HEK293 (cell line): ENCODE measurements around the gene TRIM9.

Experiments used
- EGR2 ChIP-seq: fragments of 450-650 bp; formaldehyde crosslinking; IDR thresholded peaks from 2 replicates; pipeline ENCODE4 v1.5.1; 2016; ENCODE audit warnings: low read depth, missing biosample characterization, missing genetic modification characterization
- SETDB1 ChIP-seq: IDR thresholded peaks from one replicate; pipeline ENCODE4 v1.6.1; 2017; ENCODE audit warnings: mild to moderate bottlenecking, low read length, moderate library complexity, mixed read lengths; ENCODE audit not compliant: insufficient read length
- YY1 ChIP-seq: fragments of 450-650 bp; formaldehyde crosslinking; IDR thresholded peaks from 2 replicates; pipeline ENCODE4 v1.5.1; 2018; ENCODE audit warnings: missing biosample characterization, missing genetic modification characterization
- ZBTB7A ChIP-seq: fragments of 450-650 bp; formaldehyde crosslinking; IDR thresholded peaks from 2 replicates; pipeline ENCODE4 v1.5.1; 2016; ENCODE audit warnings: low read depth, missing biosample characterization, missing genetic modification characterization
- ZBTB8A ChIP-seq: fragments of 450-650 bp; formaldehyde crosslinking; IDR thresholded peaks from 2 replicates; pipeline ENCODE4 v1.5.1; 2016; ENCODE audit warnings: missing biosample characterization, missing genetic modification characterization
- ZFP69B ChIP-seq: fragments of 450-650 bp; formaldehyde crosslinking; IDR thresholded peaks from 2 replicates; pipeline ENCODE4 v1.5.1; 2016; ENCODE audit warnings: missing biosample characterization, missing genetic modification characterization
- ZNF350 ChIP-seq: fragments of 450-650 bp; formaldehyde crosslinking; IDR thresholded peaks from 2 replicates; pipeline ENCODE4 v1.5.0; 2017; ENCODE audit warnings: missing biosample characterization, mild to moderate bottlenecking, missing genetic modification characterization
- ZNF48 ChIP-seq: fragments of 450-650 bp; formaldehyde crosslinking; IDR thresholded peaks from 2 replicates; pipeline ENCODE4 v1.5.1; 2016; ENCODE audit warnings: missing biosample characterization, missing genetic modification characterization
- ZSCAN30 ChIP-seq: fragments of 450-650 bp; IDR thresholded peaks from 2 replicates; pipeline ENCODE4 v1.5.1; 2018; ENCODE audit warnings: missing biosample characterization, mild to moderate bottlenecking, missing genetic modification characterization, moderate library complexity
- TF ChIP-seq, protein P1 (sequence below): fragments of 450-650 bp; formaldehyde crosslinking; IDR thresholded peaks from 2 replicates; pipeline ENCODE4 v1.5.1; 2016; ENCODE audit warnings: missing biosample characterization, missing genetic modification characterization
- TF ChIP-seq, protein P2 (sequence below): fragments of 450-650 bp; formaldehyde crosslinking; conservative IDR thresholded peaks from 2 replicates; pipeline ENCODE4 v1.5.1; 2016; ENCODE audit warnings: low read depth, missing biosample characterization, missing genetic modification characterization
- TF ChIP-seq, protein P3 (sequence below): fragments of 450-650 bp; formaldehyde crosslinking; IDR thresholded peaks from 2 replicates; pipeline ENCODE4 v1.5.1; 2016; ENCODE audit warnings: missing biosample characterization, missing genetic modification characterization, low read depth
- TF ChIP-seq, protein P4 (sequence below): fragments of 450-650 bp; formaldehyde crosslinking; IDR thresholded peaks from 2 replicates; pipeline ENCODE4 v1.5.1; 2016; ENCODE audit warnings: missing biosample characterization, missing genetic modification characterization, low read depth

DNA sequence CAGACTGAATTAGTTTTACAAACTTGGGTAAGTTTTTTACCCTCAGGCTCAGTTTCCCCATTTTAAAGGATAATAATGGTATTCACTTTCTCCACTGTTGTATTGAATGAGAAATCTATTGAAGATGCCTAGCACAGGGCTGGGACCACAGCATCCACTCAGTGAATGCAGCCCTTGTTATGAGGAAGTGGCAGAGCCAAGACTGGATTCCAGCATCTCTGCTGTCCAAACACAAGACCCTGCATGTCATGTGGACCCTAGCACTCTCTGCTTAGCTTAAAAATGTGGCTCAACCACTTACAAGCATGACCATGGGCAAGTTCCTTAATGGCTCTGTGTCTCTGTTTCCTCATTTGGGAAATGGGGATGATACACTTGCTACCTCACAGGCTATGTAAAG lies 24.1 kb upstream of the TRIM9 start:
- TF ChIP-seq, protein P1, sequence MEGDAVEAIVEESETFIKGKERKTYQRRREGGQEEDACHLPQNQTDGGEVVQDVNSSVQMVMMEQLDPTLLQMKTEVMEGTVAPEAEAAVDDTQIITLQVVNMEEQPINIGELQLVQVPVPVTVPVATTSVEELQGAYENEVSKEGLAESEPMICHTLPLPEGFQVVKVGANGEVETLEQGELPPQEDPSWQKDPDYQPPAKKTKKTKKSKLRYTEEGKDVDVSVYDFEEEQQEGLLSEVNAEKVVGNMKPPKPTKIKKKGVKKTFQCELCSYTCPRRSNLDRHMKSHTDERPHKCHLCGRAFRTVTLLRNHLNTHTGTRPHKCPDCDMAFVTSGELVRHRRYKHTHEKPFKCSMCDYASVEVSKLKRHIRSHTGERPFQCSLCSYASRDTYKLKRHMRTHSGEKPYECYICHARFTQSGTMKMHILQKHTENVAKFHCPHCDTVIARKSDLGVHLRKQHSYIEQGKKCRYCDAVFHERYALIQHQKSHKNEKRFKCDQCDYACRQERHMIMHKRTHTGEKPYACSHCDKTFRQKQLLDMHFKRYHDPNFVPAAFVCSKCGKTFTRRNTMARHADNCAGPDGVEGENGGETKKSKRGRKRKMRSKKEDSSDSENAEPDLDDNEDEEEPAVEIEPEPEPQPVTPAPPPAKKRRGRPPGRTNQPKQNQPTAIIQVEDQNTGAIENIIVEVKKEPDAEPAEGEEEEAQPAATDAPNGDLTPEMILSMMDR (tag by site-specific recombination): no peak
- TF ChIP-seq, protein P2, sequence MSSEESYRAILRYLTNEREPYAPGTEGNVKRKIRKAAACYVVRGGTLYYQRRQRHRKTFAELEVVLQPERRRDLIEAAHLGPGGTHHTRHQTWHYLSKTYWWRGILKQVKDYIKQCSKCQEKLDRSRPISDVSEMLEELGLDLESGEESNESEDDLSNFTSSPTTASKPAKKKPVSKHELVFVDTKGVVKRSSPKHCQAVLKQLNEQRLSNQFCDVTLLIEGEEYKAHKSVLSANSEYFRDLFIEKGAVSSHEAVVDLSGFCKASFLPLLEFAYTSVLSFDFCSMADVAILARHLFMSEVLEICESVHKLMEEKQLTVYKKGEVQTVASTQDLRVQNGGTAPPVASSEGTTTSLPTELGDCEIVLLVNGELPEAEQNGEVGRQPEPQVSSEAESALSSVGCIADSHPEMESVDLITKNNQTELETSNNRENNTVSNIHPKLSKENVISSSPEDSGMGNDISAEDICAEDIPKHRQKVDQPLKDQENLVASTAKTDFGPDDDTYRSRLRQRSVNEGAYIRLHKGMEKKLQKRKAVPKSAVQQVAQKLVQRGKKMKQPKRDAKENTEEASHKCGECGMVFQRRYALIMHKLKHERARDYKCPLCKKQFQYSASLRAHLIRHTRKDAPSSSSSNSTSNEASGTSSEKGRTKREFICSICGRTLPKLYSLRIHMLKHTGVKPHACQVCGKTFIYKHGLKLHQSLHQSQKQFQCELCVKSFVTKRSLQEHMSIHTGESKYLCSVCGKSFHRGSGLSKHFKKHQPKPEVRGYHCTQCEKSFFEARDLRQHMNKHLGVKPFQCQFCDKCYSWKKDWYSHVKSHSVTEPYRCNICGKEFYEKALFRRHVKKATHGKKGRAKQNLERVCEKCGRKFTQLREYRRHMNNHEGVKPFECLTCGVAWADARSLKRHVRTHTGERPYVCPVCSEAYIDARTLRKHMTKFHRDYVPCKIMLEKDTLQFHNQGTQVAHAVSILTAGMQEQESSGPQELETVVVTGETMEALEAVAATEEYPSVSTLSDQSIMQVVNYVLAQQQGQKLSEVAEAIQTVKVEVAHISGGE (tag by site-specific recombination): no peak
- TF ChIP-seq, protein P3, sequence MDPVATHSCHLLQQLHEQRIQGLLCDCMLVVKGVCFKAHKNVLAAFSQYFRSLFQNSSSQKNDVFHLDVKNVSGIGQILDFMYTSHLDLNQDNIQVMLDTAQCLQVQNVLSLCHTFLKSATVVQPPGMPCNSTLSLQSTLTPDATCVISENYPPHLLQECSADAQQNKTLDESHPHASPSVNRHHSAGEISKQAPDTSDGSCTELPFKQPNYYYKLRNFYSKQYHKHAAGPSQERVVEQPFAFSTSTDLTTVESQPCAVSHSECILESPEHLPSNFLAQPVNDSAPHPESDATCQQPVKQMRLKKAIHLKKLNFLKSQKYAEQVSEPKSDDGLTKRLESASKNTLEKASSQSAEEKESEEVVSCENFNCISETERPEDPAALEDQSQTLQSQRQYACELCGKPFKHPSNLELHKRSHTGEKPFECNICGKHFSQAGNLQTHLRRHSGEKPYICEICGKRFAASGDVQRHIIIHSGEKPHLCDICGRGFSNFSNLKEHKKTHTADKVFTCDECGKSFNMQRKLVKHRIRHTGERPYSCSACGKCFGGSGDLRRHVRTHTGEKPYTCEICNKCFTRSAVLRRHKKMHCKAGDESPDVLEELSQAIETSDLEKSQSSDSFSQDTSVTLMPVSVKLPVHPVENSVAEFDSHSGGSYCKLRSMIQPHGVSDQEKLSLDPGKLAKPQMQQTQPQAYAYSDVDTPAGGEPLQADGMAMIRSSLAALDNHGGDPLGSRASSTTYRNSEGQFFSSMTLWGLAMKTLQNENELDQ (tag by site-specific recombination): no peak
- TF ChIP-seq ZNF350 (tag by site-specific recombination) (no peak), ZNF48 (tag by site-specific recombination) (no peak), ZBTB8A (no peak), SETDB1 (no peak), ZBTB7A (tag by site-specific recombination) (no peak), ZSCAN30 (tag by site-specific recombination) (no peak), ZFP69B (tag by site-specific recombination) (no peak), YY1 (tag by site-specific recombination) (no peak), EGR2 (tag by site-specific recombination) (no peak)
- TF ChIP-seq, protein P4, sequence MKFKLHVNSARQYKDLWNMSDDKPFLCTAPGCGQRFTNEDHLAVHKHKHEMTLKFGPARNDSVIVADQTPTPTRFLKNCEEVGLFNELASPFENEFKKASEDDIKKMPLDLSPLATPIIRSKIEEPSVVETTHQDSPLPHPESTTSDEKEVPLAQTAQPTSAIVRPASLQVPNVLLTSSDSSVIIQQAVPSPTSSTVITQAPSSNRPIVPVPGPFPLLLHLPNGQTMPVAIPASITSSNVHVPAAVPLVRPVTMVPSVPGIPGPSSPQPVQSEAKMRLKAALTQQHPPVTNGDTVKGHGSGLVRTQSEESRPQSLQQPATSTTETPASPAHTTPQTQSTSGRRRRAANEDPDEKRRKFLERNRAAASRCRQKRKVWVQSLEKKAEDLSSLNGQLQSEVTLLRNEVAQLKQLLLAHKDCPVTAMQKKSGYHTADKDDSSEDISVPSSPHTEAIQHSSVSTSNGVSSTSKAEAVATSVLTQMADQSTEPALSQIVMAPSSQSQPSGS (tag by site-specific recombination): no peak
